Coronary artery (tissue), 2 donors: ENCODE measurements around the gene GRAP.
A peak's percentile ranks its signal among the peaks of the same experiment; 100 is the strongest.
"Not testable (repeated sequence)": the region's sequence is repeated elsewhere in the genome, so short reads cannot be mapped to it uniquely, and the experiment has no call there.

ENCODE experiments used
- DNase-seq: peaks from one replicate; pipeline ENCODE4 v3.0.0-alpha.2; 2017; ENCODE audit warnings: low spot score
- H3K27ac ChIP-seq, 2 donors: fragments of 200-600 bp; sonication (generic); one replicate each; pipeline ENCODE4 v1.5.1; 2016 to 2019
- H3K4me3 ChIP-seq: fragments of 200-600 bp; sonication (generic); 2 replicates; pipeline ENCODE4 v1.5.1; 2016; ENCODE audit warnings: mild to moderate bottlenecking, moderate library complexity
- TF ChIP-seq, protein P1 (sequence below): fragments of 200-600 bp; sonication (generic); IDR thresholded peaks from one replicate; pipeline ENCODE4 v1.5.1; 2019; ENCODE audit warnings: antibody characterized with exemption

Gene GRAP

DNA sequence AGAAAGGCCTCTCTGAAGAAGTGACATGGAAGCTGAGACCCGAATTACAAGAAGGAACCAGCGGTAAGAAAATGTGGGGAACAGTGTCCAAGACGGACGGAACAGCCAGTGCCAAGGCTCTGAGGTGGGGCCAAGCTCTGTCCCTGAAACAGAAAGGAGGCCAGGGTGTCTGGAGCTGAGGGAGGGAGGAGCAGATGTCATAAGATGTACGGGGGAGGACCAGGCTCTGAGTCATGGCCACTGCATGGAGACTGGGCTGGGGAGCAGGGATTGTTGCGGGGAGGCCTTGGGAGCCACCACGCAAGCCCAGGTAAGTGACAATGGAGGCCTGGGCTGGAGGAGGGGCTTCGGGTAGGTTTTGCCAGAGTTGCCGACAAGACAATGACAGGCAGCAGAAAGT lies 2.1 kb downstream of the GRAP start:
- H3K4me3 ChIP-seq, H3K27ac ChIP-seq, DNase-seq: not testable (repeated sequence)

DNA sequence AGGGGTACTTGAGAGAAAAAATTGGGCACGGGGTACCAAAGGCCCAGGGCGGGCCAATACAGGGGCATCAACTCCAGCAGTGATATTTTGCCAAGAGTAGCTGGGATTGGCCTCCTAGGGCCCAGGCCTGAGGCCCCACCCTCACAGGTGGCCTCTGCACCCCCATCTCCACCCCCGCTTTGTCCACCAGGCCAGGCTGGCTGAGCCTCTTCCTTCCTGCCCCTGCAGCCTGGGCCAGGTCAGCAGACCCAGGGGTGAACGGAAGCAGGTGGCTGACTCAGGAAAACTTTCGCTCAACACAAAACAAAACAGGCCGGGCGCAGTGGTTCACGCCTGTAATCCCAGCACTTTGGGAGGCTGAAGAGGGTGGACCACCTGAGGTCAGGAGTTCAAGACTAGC lies 3.7 kb downstream of the GRAP start:
- DNase-seq, H3K4me3 ChIP-seq, H3K27ac ChIP-seq: not testable (repeated sequence)

DNA sequence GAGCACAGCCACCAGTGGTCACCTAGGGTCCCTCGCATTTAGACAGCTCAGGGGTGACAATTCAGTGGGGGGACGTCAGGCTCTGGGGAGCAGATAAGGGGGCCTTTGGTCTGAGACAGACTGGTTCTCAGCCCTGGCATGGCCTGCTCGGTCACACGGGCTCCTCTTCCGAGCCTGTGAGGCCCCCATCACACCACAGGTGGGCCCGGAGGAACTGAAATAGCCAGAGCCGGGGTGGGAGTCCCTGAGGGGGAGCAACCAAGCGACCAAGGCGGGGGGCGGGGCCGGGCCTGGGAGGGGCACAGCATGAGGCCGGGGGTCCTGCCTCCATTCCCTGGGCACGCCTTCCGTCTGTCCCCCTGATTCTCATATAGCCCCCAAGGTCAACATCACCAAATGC lies 4.4 kb downstream of the GRAP start:
- H3K4me3 ChIP-seq, H3K27ac ChIP-seq, DNase-seq: not testable (repeated sequence)

DNA sequence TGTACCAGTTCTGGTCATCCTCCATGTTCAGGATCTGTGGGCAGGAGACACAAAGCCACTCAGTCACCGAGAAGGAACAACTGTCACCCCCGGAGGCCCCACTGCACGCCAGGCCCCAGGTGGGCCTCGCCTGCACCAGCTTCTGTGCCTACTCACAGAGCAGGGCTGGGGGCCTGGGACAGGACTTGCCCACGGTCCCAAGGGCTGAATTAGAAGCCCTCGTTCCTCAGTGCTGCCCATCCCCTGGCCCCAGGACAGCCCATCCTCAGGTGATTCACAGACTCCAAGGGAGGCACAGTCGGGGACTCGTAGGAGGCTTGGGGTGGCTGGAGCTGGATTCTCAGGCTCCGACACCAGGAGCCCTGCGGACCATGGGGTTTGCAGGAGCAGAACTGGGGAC lies 4.9 kb downstream of the GRAP start:
- DNase-seq, H3K4me3 ChIP-seq, H3K27ac ChIP-seq: not testable (repeated sequence)

DNA sequence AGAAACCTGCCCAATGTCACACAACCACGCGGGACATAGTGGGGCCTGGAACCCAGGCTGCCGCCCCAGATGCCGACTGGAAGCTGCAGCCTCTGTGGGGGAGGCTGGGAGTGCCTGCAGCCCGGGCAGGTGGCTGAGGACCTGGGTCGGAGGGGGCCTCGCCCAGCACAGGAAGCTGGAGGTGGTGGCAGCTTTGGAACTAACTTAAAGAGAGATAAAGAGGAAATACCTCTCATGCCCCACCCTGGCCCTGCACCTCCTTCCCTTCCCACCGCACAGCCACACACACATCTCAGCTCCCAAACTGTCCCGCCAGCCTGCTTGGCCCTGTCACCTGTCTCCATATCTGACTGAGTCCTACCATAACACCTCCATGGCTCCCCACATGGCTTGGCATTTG lies 6.4 kb downstream of the GRAP start:
- not testable (repeated sequence) for H3K27ac ChIP-seq, DNase-seq, H3K4me3 ChIP-seq

DNA sequence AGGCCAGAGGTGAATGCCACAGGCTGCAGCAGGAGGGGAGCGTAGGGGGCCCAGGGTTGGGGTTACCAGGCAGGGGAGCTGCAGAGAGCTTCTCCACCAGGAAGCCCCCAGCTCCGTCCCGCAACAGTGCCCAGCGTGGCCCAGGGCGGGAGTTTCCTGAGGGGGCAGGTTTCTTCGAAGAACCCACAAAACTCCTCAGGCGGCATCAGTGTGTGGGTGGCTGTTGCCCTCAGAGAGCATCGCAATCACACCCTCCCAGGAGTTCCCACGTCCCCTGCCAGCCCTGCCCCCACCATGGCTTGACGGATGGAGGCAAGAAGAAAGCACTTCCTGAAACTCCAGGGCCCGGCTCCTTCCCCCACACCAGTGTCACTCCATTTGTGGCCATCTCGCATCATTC lies 8.0 kb downstream of the GRAP start:
- not testable (repeated sequence) for H3K4me3 ChIP-seq, DNase-seq, H3K27ac ChIP-seq

DNA sequence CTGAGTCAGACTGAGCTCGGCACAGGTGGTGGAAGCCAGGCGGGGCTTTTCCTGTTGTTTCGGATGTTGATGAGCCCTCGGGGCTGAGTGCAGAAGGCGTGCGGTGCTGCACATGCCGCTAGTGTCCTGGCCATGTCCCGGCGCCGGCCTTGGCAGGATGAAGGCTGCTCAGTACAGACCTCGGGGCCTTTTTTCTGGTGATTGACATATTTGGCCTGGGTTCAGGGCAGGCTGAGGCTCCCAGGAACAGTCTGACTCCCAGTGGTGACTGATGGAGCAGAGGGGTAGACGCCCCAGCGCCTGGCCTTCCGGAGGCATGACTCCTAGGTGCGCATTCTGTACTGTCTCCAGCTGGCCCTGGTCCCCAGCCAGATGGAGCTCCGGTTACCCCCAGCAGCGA lies 8.8 kb downstream of the GRAP start:
- DNase-seq, H3K4me3 ChIP-seq, H3K27ac ChIP-seq: not testable (repeated sequence)

DNA sequence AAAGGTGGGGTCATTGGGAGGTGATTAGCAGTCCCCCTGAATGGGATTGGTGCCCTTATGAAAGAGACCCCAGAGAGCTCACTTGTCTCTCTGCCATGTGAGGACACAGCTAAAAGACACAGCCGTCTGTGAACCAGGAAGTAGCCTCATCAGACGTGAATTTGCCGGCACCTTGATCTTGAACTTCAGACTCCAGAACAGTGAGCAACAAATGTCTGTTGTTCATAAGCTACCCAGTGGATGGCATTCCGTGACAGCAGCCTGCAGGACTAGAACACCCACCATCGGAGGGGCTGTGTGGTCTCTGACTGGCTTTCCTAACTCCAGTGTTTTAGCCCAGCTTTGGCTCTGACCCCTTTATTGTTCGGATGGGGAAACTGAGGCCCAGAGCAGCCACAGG lies 9.2 kb downstream of the GRAP start:
- H3K27ac ChIP-seq, DNase-seq, H3K4me3 ChIP-seq: not testable (repeated sequence)

DNA sequence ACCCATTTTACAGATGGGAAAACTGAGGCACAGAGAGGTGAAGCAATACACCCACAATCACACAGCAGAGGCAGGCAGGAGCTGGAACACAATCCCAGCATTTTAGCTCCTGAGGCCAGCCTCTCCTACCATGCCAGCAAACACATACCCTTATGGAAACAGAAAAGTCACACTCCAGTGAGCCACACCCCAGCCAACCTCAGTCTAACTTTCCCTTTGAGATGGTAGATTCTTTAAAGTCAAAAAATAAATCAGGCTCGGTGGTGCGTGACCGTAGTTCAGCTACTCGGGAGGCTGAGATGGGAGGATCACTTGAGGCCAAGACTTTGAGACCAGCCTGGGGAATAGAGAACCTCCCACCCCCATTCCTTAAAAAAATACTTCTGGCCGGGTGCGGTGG lies 10.6 kb downstream of the GRAP start:
- not testable (repeated sequence) for H3K4me3 ChIP-seq, H3K27ac ChIP-seq, DNase-seq

DNA sequence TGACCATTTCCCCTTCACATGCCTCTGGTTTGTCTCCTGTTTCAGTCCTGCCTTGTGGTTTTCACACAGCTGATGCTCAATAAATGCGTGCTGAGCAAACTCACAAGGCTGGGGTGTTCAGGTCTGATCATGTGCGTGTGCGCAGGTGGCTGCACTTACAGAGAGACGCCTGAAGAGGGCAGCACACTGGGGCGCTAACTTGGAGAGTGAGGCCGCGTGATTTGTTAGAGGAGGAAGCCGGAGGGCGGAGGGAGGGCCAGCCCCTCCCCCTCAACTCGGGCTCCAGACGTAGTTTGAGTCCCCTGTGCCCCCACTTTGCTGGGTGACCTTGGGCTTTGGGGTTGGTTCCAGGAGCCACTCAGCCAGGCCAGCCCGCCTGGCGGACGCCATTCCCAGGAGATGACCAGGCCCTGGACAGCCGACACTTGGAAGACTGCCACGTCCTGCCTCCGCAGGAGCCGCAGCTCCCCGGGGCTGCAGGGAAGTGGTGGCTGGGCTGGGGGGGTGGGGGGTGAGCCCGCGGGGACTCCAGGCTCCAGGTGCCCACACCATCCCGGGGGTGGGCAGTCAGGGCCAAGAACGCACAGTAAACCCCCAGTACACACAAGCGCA lies 14.3 kb downstream of the GRAP start:
- not testable (repeated sequence) for DNase-seq, H3K4me3 ChIP-seq
- H3K27ac ChIP-seq = peak overlapping the region in 1 of 2 donors; percentile 56

DNA sequence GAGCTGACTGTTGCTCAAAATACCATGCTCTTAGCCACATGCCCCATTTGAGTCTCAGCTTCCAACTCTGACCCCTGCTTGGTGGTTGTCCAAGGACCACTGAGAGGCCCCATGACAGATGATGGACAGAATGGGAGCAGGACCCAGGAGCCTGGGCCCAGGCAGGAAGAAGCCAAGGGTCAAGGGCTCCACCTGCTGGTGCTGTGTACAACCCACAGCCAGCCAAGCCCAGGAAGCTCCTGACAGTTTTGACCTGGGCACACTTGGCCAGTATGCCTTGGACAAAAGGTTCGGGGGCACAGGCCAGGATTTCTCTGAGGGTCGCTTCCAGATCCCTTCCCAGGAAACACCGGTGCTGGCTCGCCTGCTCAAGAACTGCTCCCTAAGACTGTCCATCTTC lies 15.0 kb downstream of the GRAP start:
- not testable (repeated sequence) for H3K4me3 ChIP-seq, DNase-seq
- TF ChIP-seq, protein P1, sequence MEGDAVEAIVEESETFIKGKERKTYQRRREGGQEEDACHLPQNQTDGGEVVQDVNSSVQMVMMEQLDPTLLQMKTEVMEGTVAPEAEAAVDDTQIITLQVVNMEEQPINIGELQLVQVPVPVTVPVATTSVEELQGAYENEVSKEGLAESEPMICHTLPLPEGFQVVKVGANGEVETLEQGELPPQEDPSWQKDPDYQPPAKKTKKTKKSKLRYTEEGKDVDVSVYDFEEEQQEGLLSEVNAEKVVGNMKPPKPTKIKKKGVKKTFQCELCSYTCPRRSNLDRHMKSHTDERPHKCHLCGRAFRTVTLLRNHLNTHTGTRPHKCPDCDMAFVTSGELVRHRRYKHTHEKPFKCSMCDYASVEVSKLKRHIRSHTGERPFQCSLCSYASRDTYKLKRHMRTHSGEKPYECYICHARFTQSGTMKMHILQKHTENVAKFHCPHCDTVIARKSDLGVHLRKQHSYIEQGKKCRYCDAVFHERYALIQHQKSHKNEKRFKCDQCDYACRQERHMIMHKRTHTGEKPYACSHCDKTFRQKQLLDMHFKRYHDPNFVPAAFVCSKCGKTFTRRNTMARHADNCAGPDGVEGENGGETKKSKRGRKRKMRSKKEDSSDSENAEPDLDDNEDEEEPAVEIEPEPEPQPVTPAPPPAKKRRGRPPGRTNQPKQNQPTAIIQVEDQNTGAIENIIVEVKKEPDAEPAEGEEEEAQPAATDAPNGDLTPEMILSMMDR = peak; percentile 19
- H3K27ac ChIP-seq = peak overlapping the region in 1 of 2 donors; percentile 58

DNA sequence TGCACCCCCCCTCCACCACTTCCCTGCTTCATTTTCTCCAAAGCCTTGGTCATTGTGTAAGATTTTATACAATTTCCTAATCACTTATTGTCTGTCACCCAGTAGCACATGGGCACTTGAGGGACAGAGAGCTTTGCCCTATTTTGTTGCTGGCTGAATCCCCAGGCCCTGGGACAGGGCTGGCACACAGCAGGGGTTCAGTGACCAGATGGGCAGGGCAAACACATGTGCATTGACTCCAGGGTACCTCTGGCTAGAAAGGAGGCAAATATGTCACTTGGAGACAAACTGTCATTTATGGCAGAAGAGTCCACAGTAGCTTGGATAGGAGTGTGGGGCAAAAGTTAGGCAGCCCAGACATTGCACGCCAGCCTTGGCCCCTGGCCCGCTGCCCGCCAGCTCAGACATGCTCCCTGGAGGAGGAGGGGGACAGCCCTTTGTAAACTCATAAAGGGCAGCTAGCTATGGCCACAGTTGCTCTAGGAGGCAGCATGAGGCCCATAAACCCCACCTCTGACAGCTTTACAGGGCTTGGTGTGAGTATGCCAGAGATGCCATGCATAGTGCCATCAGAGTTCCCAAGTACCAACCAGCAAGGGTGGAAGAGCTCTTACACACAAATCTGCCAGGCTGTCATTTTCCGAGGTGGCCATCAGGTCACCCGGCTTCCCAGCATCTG lies 15.8 kb downstream of the GRAP start:
- not testable (repeated sequence) for DNase-seq, H3K27ac ChIP-seq, H3K4me3 ChIP-seq

DNA sequence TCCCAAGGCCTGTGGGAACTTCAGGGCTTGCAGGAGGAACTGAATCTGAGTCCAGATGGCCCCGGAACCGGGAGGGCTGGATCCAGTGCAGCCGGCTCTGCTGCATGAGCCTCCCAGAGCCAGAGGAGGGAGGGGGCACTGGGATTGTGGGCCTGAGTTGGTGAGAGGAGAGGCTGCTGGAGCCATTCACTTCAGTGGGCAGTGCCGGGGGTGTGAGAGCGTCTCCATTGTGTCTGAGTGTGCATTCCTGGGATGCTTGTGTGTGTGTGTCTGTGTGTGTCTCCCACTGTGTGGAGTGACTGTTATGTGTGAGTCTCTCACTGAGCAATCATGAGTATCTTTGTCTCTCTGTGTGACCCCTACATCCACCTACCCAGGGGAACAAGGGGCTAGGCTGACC lies 17.0 kb downstream of the GRAP start:
- not testable (repeated sequence) for DNase-seq, H3K4me3 ChIP-seq, H3K27ac ChIP-seq

DNA sequence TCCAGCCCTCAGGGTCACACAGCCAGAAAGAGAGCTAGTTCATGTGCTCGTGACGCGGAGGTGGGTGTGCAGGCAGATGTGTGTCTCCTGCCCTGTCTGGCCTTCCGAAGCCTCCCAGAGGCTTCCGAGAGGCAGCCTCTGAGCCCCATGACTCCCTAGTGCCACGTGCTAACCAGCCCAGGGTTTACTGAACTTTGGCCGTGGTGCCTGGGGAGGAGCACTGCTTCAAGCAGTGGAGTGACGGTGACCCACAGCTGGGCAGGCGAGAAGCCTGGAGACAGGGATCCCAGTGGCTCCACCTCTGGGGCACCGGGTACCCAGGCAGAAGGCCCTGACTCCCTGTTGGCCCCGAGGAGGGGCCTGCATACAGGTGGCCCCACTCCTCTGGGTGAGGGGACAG lies 18.1 kb downstream of the GRAP start:
- DNase-seq, H3K4me3 ChIP-seq, H3K27ac ChIP-seq: not testable (repeated sequence)
